K562 (cell line): ENCODE measurements around the gene RAB31. TPM values are rescaled to one million over a fixed set of nuclear protein-coding genes. Genes with fewer than 3 reads are reported as not detected.

Experiments used
- ATF3 ChIP-seq, 2 experiments: fragments of 450-650 bp in 1 of 2; sonication (generic) in 1 of 2; formaldehyde crosslinking in 1 of 2; IDR thresholded peaks in 1 of 2; conservative IDR thresholded peaks in 1 of 2; 2 replicates each; pipeline versions ENCODE4 v1.6.1 to v1.8.1; 2016 to 2023; ENCODE audit warnings: mild to moderate bottlenecking in 2 of 2, moderate library complexity in 2 of 2, inconsistent platforms in 1 of 2, missing genetic modification reagents in 1 of 2
- CBFA2T2 ChIP-seq: fragments of 450-650 bp; conservative IDR thresholded peaks from 2 replicates; pipeline ENCODE4 v1.6.1; 2017; ENCODE audit warnings: mild to moderate bottlenecking
- HMGXB4 ChIP-seq: sonication (generic); formaldehyde crosslinking; IDR thresholded peaks from 2 replicates; pipeline ENCODE4 v1.8.1; 2023; ENCODE audit warnings: mild to moderate bottlenecking, missing genetic modification reagents
- RERE ChIP-seq: sonication (generic); formaldehyde crosslinking; IDR thresholded peaks from 2 replicates; pipeline ENCODE4 v1.8.0; 2023; ENCODE audit warnings: missing genetic modification reagents, mild to moderate bottlenecking, borderline replicate concordance
- REST ChIP-seq, 2 experiments: fragments of 450-650 bp; formaldehyde crosslinking in 1 of 2; IDR thresholded peaks; 2 replicates each; pipeline versions ENCODE4 v1.4.0 to v1.6.1; 2014 to 2020; ENCODE audit warnings: mild to moderate bottlenecking in 2 of 2, borderline replicate concordance in 1 of 2, low read depth in 1 of 2
- RFX5 ChIP-seq: IDR thresholded peaks from 2 replicates; pipeline ENCODE4 v1.6.1; 2011; ENCODE audit warnings: low read depth, mild to moderate bottlenecking, improper control_type of control experiment, low read length
- SAFB2 ChIP-seq: fragments of 200-400 bp; formaldehyde crosslinking; IDR thresholded peaks from 2 replicates; pipeline ENCODE4 v1.6.1; 2018; ENCODE audit warnings: borderline replicate concordance, low read length, low read depth, moderate library complexity; ENCODE audit not compliant: severe bottlenecking
- WHSC1 ChIP-seq: IDR thresholded peaks from one replicate; pipeline ENCODE4 v1.6.1; 2012; ENCODE audit warnings: low read length, control low read depth, inconsistent platforms
- polyA plus RNA-seq, 8 experiments: library from polyadenylated mRNA; depleted of rRNA in 4 of 8; stranded (reverse) in 5 of 8; unstranded in 3 of 8; fragments of >200 nt; fragmentation: Nextera tagmentation in 2 of 8; fragmentation: Illumina TruSeq in 1 of 8; extraction: Ambion mirVana in 2 of 8; extraction: Trizol in 1 of 8; gene quantifications; 2 replicates each; pipeline versions ENCODE4 v1.2.1 to v1.2.3, GENCODE V29; 2011 to 2014; ENCODE audit warnings: inconsistent platforms in 1 of 8, missing spikeins in 1 of 8
- total RNA-seq, 7 experiments: library from RNA; depleted of rRNA in 6 of 7; stranded (reverse); fragments of >200 nt in 6 of 7; fragmentation: Illumina TruSeq in 2 of 7; extraction: Trizol in 2 of 7; gene quantifications; 2 replicates each; pipeline versions ENCODE4 v1.2.1 to v1.2.3, GENCODE V29; 2011 to 2021; ENCODE audit warnings: low replicate concordance in 1 of 7

The RAB31 gene
- total and polyA plus RNA-seq, 9 of the 15 experiments (the other 6 are each of a cell fraction or from before 2014, with no cell fraction given), result 20.7 to 70.4 (median 41.3) TPM

GRCh38 chr18:9898792-9899549, 190.9 kb downstream of the RAB31 start (continued):
- no peak for TF ChIP-seq RERE (CRISPR knock-in tag)
- TF ChIP-seq HMGXB4 (CRISPR knock-in tag), result no peak
- TF ChIP-seq WHSC1, result no peak
- TF ChIP-seq RFX5, result no peak
- peak; percentile 98 for TF ChIP-seq ATF3 (IDR thresholded peaks at IDR 0.05)
- TF ChIP-seq ATF3 (CRISPR knock-in tag; conservative IDR thresholded peaks at IDR 0.05), result peak; percentile 95; the same call in 1 of the 2 replicates
- TF ChIP-seq SAFB2, result no peak
- peak; percentile 56; the same call in 1 of the 2 replicates for TF ChIP-seq REST (IDR thresholded peaks at IDR 0.05; ENCODE audit: borderline replicate concordance)
- TF ChIP-seq REST (CRISPR knock-in tag; IDR thresholded peaks at IDR 0.05; ENCODE audit: low read depth), result 0 out of 2 replicates have a peak, but pooled peaks have one; percentile 40
- no peak for TF ChIP-seq CBFA2T2
